SK-N-SH (cell line): Measurements from ENCODE around the gene ODAD3. TPM values are rescaled to one million over a fixed set of nuclear protein-coding genes. Genes with fewer than 3 reads are reported as not detected.

Source experiments
- CTCF ChIA-PET: fragments of 300-600, 350-600 bp; formaldehyde crosslinking; extraction: SDS; loops from one replicate; lab custom pipeline; 2021; lab: Yijun Ruan, JAX
- POLR2A ChIA-PET: fragments of 350-600 bp; sonication (Branson Sonifier 250); formaldehyde crosslinking; extraction: SDS; loops from one replicate; lab custom pipeline; 2020; ENCODE audit warnings: antibody characterized with exemption, inconsistent platforms; lab: Yijun Ruan, JAX
- DNase-seq: peaks from one replicate; pipeline ENCODE4 v3.0.0; 2012
- H2AFZ ChIP-seq: fragments of 200-600 bp; sonication (generic); 2 replicates; pipeline ENCODE4 v1.8.1; 2016; ENCODE audit warnings: antibody characterized with exemption, mild to moderate bottlenecking, low read depth
- H3F3A ChIP-seq: fragments of 200-600 bp; sonication (generic); replicated peaks from 2 replicates; pipeline ENCODE3; 2016; ENCODE audit warnings: antibody characterized with exemption, mild to moderate bottlenecking; ENCODE audit not compliant: insufficient read depth
- H3K27ac ChIP-seq, 2 experiments: fragments of 200-500 bp in 1 of 2; fragments of 200-600 bp in 1 of 2; sonication (Bioruptor generic) in 1 of 2; sonication (generic), shearing (Covaris generic) in 1 of 2; 2 replicates each; pipeline versions ENCODE4 v1.5.1 to v1.6.1; 2014 to 2016; ENCODE audit warnings: low read depth in 2 of 2, inconsistent platforms in 1 of 2, low read length in 1 of 2, mild to moderate bottlenecking in 1 of 2, mixed read lengths in 1 of 2
- H3K27me3 ChIP-seq: fragments of 200-600 bp; sonication (generic), shearing (Covaris generic); 2 replicates; pipeline ENCODE4 v1.6.1; 2016; ENCODE audit warnings: mixed run types; ENCODE audit not compliant: insufficient read depth
- H3K36me3 ChIP-seq, 2 experiments: fragments of 200-500 bp in 1 of 2; fragments of 200-600 bp in 1 of 2; sonication (Bioruptor generic) in 1 of 2; sonication (generic) in 1 of 2; replicated peaks in 1 of 2; 2 replicates each; pipeline versions ENCODE3 to v1.5.1; 2014 to 2016; ENCODE audit warnings: low read length in 1 of 2, mild to moderate bottlenecking in 1 of 2; ENCODE audit not compliant: insufficient read depth in 2 of 2, control insufficient read depth in 1 of 2
- H3K4me1 ChIP-seq, 2 experiments: fragments of 200-500 bp in 1 of 2; fragments of 200-600 bp in 1 of 2; sonication (Bioruptor generic) in 1 of 2; sonication (generic), shearing (Covaris generic) in 1 of 2; 2 replicates each; pipeline versions ENCODE4 v1.5.1 to v1.6.1; 2014 to 2016; ENCODE audit warnings: low read depth in 1 of 2, low read length in 1 of 2, mixed run types in 1 of 2; ENCODE audit not compliant: insufficient read depth in 2 of 2, control insufficient read depth in 1 of 2
- H3K4me2 ChIP-seq: fragments of 200-600 bp; sonication (generic), shearing (Covaris generic); 2 replicates; pipeline ENCODE4 v1.6.1; 2017; ENCODE audit warnings: mixed run types
- H3K4me3 ChIP-seq, 2 experiments: fragments of 200-500 bp in 1 of 2; fragments of 200-600 bp in 1 of 2; sonication (Bioruptor generic) in 1 of 2; sonication (generic), shearing (Covaris generic) in 1 of 2; 2 replicates each; pipeline versions ENCODE4 v1.5.1 to v1.8.1; 2014 to 2016; ENCODE audit warnings: low read depth in 2 of 2, inconsistent platforms in 1 of 2, low read length in 1 of 2, mild to moderate bottlenecking in 1 of 2, mixed read lengths in 1 of 2, moderate library complexity in 1 of 2
- H3K79me2 ChIP-seq: fragments of 200-600 bp; sonication (generic); 2 replicates; pipeline ENCODE4 v1.8.1; 2017; ENCODE audit warnings: mild to moderate bottlenecking; ENCODE audit not compliant: insufficient read depth
- H3K9ac ChIP-seq: fragments of 200-600 bp; sonication (generic); 2 replicates; pipeline ENCODE4 v1.6.1; 2017; ENCODE audit warnings: mixed run types
- H3K9me2 ChIP-seq: fragments of 200-600 bp; sonication (generic); 2 replicates; pipeline ENCODE4 v1.6.1; 2017; ENCODE audit warnings: mixed run types
- H3K9me3 ChIP-seq: fragments of 200-600 bp; sonication (generic); 2 replicates; pipeline ENCODE4 v1.6.1; 2017; ENCODE audit warnings: mixed run types, mild to moderate bottlenecking, moderate library complexity
- H4K20me1 ChIP-seq: fragments of 200-600 bp; sonication (generic); 2 replicates; pipeline ENCODE4 v1.6.1; 2017; ENCODE audit warnings: mild to moderate bottlenecking, mixed run types; ENCODE audit not compliant: insufficient read depth
- CHD2 ChIP-seq: fragments of 150-350 bp; IDR thresholded peaks from 2 replicates; pipeline ENCODE4 v1.6.1; 2018; ENCODE audit warnings: low read length; ENCODE audit not compliant: partially characterized antibody
- ELF1 ChIP-seq: IDR thresholded peaks from 2 replicates; pipeline ENCODE4 v1.4.0; 2012
- EP300 ChIP-seq, 2 experiments: IDR thresholded peaks; 2 replicates each; pipeline versions ENCODE4 v1.4.0 to v1.6.1; 2012; ENCODE audit warnings: borderline replicate concordance in 1 of 2, low read depth in 1 of 2, low read length in 1 of 2
- FOSL2 ChIP-seq: IDR thresholded peaks from 2 replicates; pipeline ENCODE4 v1.4.0; 2012; ENCODE audit warnings: low read depth, mild to moderate bottlenecking, moderate library complexity, borderline replicate concordance
- FOXJ3 ChIP-seq: sonication (generic); formaldehyde crosslinking; IDR thresholded peaks from 2 replicates; pipeline ENCODE4 v1.5.1; 2020; ENCODE audit warnings: mild to moderate bottlenecking, missing genetic modification reagents
- FOXM1 ChIP-seq: IDR thresholded peaks from 2 replicates; pipeline ENCODE4 v1.4.0; 2012; ENCODE audit warnings: low read depth, mild to moderate bottlenecking
- GATA2 ChIP-seq: sonication (generic); formaldehyde crosslinking; IDR thresholded peaks from 2 replicates; pipeline ENCODE4 v1.5.0; 2020; ENCODE audit warnings: mild to moderate bottlenecking, missing genetic modification reagents
- MXI1 ChIP-seq: IDR thresholded peaks from 2 replicates; pipeline ENCODE4 v1.6.1; 2012; ENCODE audit warnings: mild to moderate bottlenecking, low read depth, low read length, improper control_type of control experiment
- NRF1 ChIP-seq: IDR thresholded peaks from 2 replicates; pipeline ENCODE4 v1.6.1; 2012; ENCODE audit warnings: low read depth, mild to moderate bottlenecking, low read length
- POLR2AphosphoS5 ChIP-seq: IDR thresholded peaks from 2 replicates; pipeline ENCODE4 v1.6.1; 2012; ENCODE audit warnings: low read depth, low read length
- RFX5 ChIP-seq: IDR thresholded peaks from 2 replicates; pipeline ENCODE4 v1.6.1; 2012; ENCODE audit warnings: mild to moderate bottlenecking, improper control_type of control experiment, low read length
- RXRA ChIP-seq: IDR thresholded peaks from 2 replicates; pipeline ENCODE4 v1.4.0; 2012; ENCODE audit warnings: low read depth, mild to moderate bottlenecking, borderline replicate concordance
- SIN3A ChIP-seq: IDR thresholded peaks from 2 replicates; pipeline ENCODE4 v1.6.1; 2012; ENCODE audit warnings: low read depth, mild to moderate bottlenecking, low read length, moderate library complexity, borderline replicate concordance
- SMC3 ChIP-seq: IDR thresholded peaks from 2 replicates; pipeline ENCODE4 v1.6.1; 2012; ENCODE audit warnings: low read depth, low read length, improper control_type of control experiment
- TCF12 ChIP-seq: IDR thresholded peaks from 2 replicates; pipeline ENCODE4 v1.4.0; 2012
- YY1 ChIP-seq: IDR thresholded peaks from 2 replicates; pipeline ENCODE4 v1.4.0; 2012; ENCODE audit warnings: low read depth, mild to moderate bottlenecking
- WGBS: methylation state at CpG from one replicate; pipeline ENCODE4 v1.1.6; 2017; ENCODE audit warnings: low lambda C conversion rate; 5-methylcytosine and 5-hydroxymethylcytosine counted together
- polyA plus RNA-seq, 3 experiments: library from polyadenylated mRNA; depleted of rRNA; stranded (reverse); fragments of >200 nt; gene quantifications; 2 replicates each; pipeline ENCODE4 v1.2.3, GENCODE V29; 2012
- TF ChIP-seq, protein P1 (sequence below): IDR thresholded peaks from 2 replicates; pipeline ENCODE4 v1.4.0; 2012; ENCODE audit warnings: low read depth, borderline replicate concordance
- TF ChIP-seq, protein P2 (sequence below): fragments of 150-350 bp; IDR thresholded peaks from 2 replicates; pipeline ENCODE4 v1.6.1; 2017; ENCODE audit warnings: antibody characterized with exemption, low read length, low read depth, borderline replicate concordance
- TF ChIP-seq, protein P3 (sequence below): IDR thresholded peaks from 2 replicates; pipeline ENCODE4 v1.6.1; 2012; ENCODE audit warnings: mild to moderate bottlenecking, low read depth, low read length, moderate library complexity

The ODAD3 gene
- polyA plus RNA-seq, 1 of the 3 experiments (the other 2 are of a cell fraction): 4.2 TPM

DNA sequence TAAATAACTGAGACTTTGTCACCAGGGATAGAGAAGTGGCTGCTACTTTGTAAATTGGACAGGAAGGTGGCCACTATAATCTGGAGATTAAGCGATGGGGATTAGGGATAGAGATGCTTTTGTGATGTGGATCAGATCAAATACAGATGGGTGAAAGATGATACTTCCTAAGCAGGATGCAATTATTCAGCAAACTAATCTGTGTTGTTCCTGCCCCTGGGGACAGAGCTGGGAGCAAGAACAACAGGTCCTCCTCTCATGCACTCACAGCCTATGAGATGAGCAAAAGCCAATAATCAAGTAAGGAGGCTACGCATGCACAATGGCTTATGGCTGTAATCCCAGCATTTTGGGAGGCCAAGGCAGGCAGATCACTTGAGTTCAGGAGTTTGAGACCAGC, 20.4 kb downstream of the ODAD3 start:
- H3K79me2 ChIP-seq: no peaks in the 10 kb centered on the region
- H3K27ac ChIP-seq: no peak overlapping the region
- no peaks in the 10 kb centered on the region for H3K9me3 ChIP-seq
- H3K4me3 ChIP-seq: no peak overlapping the region
- H2AFZ ChIP-seq: no peak overlapping the region
- ChIA-PET CTCF (interaction anchor here (1.5 to 9.9 kb wide), 2 partner anchors 20 to 32 kb away, joined by 5 to 85 read pairs; partner anchors contain the start of genes EPOR and ODAD3), POLR2A (no interaction called here)
- DNase-seq: no peak
- WGBS: 79% methylated on average over 2 of the region's 2 CpGs
- no peaks in the 10 kb centered on the region; a peak in 1 of 4 replicates for H3K4me1 ChIP-seq
- peaks cover 3% of the 10 kb centered on the region for H3F3A ChIP-seq
- no peaks in the 10 kb centered on the region for H3K27me3 ChIP-seq
- no peak for TF ChIP-seq YY1
- TF ChIP-seq, protein P1, sequence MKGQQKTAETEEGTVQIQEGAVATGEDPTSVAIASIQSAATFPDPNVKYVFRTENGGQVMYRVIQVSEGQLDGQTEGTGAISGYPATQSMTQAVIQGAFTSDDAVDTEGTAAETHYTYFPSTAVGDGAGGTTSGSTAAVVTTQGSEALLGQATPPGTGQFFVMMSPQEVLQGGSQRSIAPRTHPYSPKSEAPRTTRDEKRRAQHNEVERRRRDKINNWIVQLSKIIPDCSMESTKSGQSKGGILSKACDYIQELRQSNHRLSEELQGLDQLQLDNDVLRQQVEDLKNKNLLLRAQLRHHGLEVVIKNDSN: no peak
- TF ChIP-seq, protein P2, sequence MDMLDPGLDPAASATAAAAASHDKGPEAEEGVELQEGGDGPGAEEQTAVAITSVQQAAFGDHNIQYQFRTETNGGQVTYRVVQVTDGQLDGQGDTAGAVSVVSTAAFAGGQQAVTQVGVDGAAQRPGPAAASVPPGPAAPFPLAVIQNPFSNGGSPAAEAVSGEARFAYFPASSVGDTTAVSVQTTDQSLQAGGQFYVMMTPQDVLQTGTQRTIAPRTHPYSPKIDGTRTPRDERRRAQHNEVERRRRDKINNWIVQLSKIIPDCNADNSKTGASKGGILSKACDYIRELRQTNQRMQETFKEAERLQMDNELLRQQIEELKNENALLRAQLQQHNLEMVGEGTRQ: no peak
- TF ChIP-seq CHD2: no peak
- H3K4me2 ChIP-seq: no peak overlapping the region
- H3K9me2 ChIP-seq: no peaks in the 10 kb centered on the region
- H4K20me1 ChIP-seq: no peaks in the 10 kb centered on the region
- H3K9ac ChIP-seq: no peak overlapping the region
- H3K36me3 ChIP-seq: no peaks in the 10 kb centered on the region

DNA sequence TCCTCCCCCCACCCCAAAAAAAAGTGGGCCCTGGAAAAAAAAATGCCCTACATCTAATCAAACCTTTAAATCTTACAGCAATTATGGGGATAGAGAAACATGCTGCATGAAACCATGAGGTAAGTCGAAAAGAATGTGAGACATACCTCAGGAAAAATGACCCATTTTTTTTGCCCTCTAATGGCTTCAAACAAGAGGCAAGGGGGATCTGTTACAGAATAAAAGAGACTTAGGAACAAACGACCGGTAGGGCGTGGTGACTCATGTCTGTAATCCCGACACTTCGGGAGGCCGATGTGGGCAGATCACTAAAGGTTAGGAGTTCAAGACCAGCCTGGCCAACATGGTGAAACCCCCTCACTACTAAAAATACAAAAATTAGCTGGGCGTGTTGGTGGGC, 24.2 kb downstream of the ODAD3 start:
- Histone ChIP-seq H4K20me1 (no peaks in the 10 kb centered on the region), H3K4me2 (no peak overlapping the region), H2AFZ (no peak overlapping the region), H3K9me2 (no peaks in the 10 kb centered on the region), H3K27me3 (no peaks in the 10 kb centered on the region), H3K79me2 (no peaks in the 10 kb centered on the region), H3K4me3 (no peak overlapping the region), H3K36me3 (no peaks in the 10 kb centered on the region), H3K27ac (no peak overlapping the region), H3F3A (peaks cover 3% of the 10 kb centered on the region), H3K9me3 (no peaks in the 10 kb centered on the region), H3K4me1 (no peaks in the 10 kb centered on the region), H3K9ac (no peak overlapping the region)
- no peak for DNase-seq
- WGBS: 55% methylated on average over 8 of the region's 8 CpGs
- ChIA-PET POLR2A (no interaction called here), CTCF (interaction anchor here (1.1 kb wide), 1 partner anchor 72 kb away, joined by 3 read pairs; no protein-coding TSS in a partner anchor)
- TF ChIP-seq RXRA: no peak
- TF ChIP-seq POLR2AphosphoS5: no peak
- TF ChIP-seq NRF1: no peak
- TF ChIP-seq ELF1: no peak
- no peak for TF ChIP-seq FOXJ3 (CRISPR knock-in tag)
- TF ChIP-seq FOSL2: 0 out of 2 replicates have a peak, but pooled peaks have one; percentile 27

DNA sequence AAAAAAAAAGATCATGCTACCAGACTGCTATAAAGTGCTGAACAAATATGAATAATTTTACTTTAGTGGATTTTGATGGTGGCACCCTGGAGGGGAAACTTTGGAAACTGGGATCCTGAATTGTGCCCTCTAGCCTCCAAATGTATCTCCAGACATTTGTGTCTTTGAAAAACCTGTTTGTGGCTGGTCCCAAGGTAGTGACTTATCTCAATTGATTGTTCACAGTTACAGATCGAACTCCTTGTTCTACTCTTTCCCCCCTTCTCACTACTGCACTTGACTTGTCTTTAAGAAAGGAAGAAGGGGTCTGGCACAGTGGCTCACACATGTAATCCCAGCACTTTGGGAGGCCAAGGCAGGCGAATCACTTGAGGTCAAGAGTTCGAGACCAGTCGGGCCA, 26.3 kb downstream of the ODAD3 start:
- no peaks in the 10 kb centered on the region for H3K9me3 ChIP-seq
- 93% methylated on average over 3 of the region's 4 CpGs for WGBS

More for the DNA sequence above, 26.3 kb downstream of the ODAD3 start:
- H3K4me1 ChIP-seq: no peaks in the 10 kb centered on the region
- ChIA-PET POLR2A (no interaction called here), CTCF (interaction anchor here (0.7 kb wide), 1 partner anchor 467 kb away, joined by 3 read pairs; no protein-coding TSS in a partner anchor)
- peaks cover 3% of the 10 kb centered on the region for H3F3A ChIP-seq
- H3K27ac ChIP-seq: no peak overlapping the region
- no peaks in the 10 kb centered on the region for H3K36me3 ChIP-seq
- H3K4me3 ChIP-seq: no peak overlapping the region
- no peak overlapping the region for H3K9ac ChIP-seq
- no peak overlapping the region for H2AFZ ChIP-seq
- no peaks in the 10 kb centered on the region for H3K27me3 ChIP-seq
- H4K20me1 ChIP-seq: no peaks in the 10 kb centered on the region
- no peaks in the 10 kb centered on the region for H3K79me2 ChIP-seq
- DNase-seq: no peak
- H3K9me2 ChIP-seq: no peaks in the 10 kb centered on the region
- TF ChIP-seq SIN3A (no peak), YY1 (no peak), GATA2 (CRISPR knock-in tag) (no peak), FOXM1 (no peak), TCF12 (no peak), MXI1 (no peak), EP300 (IDR thresholded peaks at IDR 0.05; ENCODE audit: borderline replicate concordance in 1 of 2, low read depth in 1 of 2, low read length in 1 of 2) (no peak), SMC3 (no peak), RFX5 (no peak), ELF1 (no peak)
- TF ChIP-seq, protein P3, sequence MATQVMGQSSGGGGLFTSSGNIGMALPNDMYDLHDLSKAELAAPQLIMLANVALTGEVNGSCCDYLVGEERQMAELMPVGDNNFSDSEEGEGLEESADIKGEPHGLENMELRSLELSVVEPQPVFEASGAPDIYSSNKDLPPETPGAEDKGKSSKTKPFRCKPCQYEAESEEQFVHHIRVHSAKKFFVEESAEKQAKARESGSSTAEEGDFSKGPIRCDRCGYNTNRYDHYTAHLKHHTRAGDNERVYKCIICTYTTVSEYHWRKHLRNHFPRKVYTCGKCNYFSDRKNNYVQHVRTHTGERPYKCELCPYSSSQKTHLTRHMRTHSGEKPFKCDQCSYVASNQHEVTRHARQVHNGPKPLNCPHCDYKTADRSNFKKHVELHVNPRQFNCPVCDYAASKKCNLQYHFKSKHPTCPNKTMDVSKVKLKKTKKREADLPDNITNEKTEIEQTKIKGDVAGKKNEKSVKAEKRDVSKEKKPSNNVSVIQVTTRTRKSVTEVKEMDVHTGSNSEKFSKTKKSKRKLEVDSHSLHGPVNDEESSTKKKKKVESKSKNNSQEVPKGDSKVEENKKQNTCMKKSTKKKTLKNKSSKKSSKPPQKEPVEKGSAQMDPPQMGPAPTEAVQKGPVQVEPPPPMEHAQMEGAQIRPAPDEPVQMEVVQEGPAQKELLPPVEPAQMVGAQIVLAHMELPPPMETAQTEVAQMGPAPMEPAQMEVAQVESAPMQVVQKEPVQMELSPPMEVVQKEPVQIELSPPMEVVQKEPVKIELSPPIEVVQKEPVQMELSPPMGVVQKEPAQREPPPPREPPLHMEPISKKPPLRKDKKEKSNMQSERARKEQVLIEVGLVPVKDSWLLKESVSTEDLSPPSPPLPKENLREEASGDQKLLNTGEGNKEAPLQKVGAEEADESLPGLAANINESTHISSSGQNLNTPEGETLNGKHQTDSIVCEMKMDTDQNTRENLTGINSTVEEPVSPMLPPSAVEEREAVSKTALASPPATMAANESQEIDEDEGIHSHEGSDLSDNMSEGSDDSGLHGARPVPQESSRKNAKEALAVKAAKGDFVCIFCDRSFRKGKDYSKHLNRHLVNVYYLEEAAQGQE: no peak
- no peak overlapping the region for H3K4me2 ChIP-seq
